GM12878 (cell line): ENCODE measurements around the gene GABARAPL2. TPM values are rescaled to one million over a fixed set of nuclear protein-coding genes. Genes with fewer than 3 reads are reported as not detected.

Source experiments
- ATAC-seq: fragments of 200-7000 bp; cut with Tn5 transposase; 3 replicates; pipeline ENCODE4 v1.9.1; 2020; ENCODE audit warnings: mild to moderate bottlenecking, moderate library complexity
- BruUV-seq: library from RNA; stranded (reverse); fragments of 400-500 nt; replicated peaks from 2 replicates; lab custom pipeline; 2021; lab: Mats Ljungman, UMichigan
- CTCF ChIA-PET: fragments of 300-600 bp; sonication (Branson Sonifier 250); formaldehyde crosslinking; extraction: SDS; loops from one replicate; lab custom pipeline; 2021; ENCODE audit warnings: inconsistent platforms; lab: Yijun Ruan, JAX
- POLR2A ChIA-PET: fragments of 350-600 bp; formaldehyde crosslinking; extraction: SDS; loops from one replicate; lab custom pipeline; 2021; ENCODE audit warnings: inconsistent platforms; lab: Charles Lee
- RAD21 ChIA-PET: fragments of 300-600 bp; sonication (Branson Sonifier 250); formaldehyde crosslinking; loops from one replicate; lab custom pipeline; 2023; ENCODE audit warnings: antibody characterized with exemption; ENCODE audit not compliant: unreplicated experiment; lab: Charles Lee
- SMC1A ChIA-PET: fragments of 300-600 bp; sonication (Branson Sonifier 250); formaldehyde crosslinking; loops from one replicate; lab custom pipeline; 2023; ENCODE audit not compliant: unreplicated experiment, uncharacterized antibody; lab: Charles Lee
- DNase-seq: peaks from one replicate; pipeline ENCODE4 v3.0.0-alpha.2; 2011; ENCODE audit warnings: low read depth, low spot score
- FAIRE-seq: peaks from 3 replicates; lab custom pipeline; 2011; peaks lifted over from hg19 to GRCh38; lab: Jason Lieb, UNC
- H2AFZ ChIP-seq: 2 replicates; pipeline ENCODE4 v1.6.0; 2011; ENCODE audit warnings: low read depth, low read length, control low read depth; ENCODE audit not compliant: control insufficient read depth
- H3K27ac ChIP-seq: 2 replicates; pipeline ENCODE4 v1.5.1; 2011; ENCODE audit warnings: control low read depth; ENCODE audit not compliant: control insufficient read depth, insufficient read depth
- H3K27me3 ChIP-seq, 2 experiments: replicated peaks in 1 of 2; 2 replicates each; pipeline versions ENCODE4 v1.6.0 to v1.6.1; 2011; ENCODE audit warnings: low read length in 1 of 2; ENCODE audit not compliant: control insufficient read depth in 2 of 2, insufficient read depth in 2 of 2
- H3K36me3 ChIP-seq, 2 experiments: 2 replicates each; pipeline ENCODE4 v1.5.1; 2011; ENCODE audit warnings: low read length in 1 of 2; ENCODE audit not compliant: control insufficient read depth in 2 of 2, insufficient read depth in 2 of 2
- H3K4me1 ChIP-seq: 2 replicates; pipeline ENCODE4 v1.6.1; 2011; ENCODE audit warnings: mild to moderate bottlenecking, low read length, moderate library complexity, mixed read lengths; ENCODE audit not compliant: control insufficient read depth, insufficient read depth
- H3K4me2 ChIP-seq: 2 replicates; pipeline ENCODE4 v1.6.0; 2011; ENCODE audit warnings: control low read depth; ENCODE audit not compliant: control insufficient read depth, insufficient read depth
- H3K4me3 ChIP-seq: fragments of 200-600 bp; sonication (generic); 2 replicates; pipeline ENCODE4 v1.5.1; 2016
- H3K79me2 ChIP-seq: 2 replicates; pipeline ENCODE4 v1.6.0; 2011; ENCODE audit warnings: low read length; ENCODE audit not compliant: control insufficient read depth, insufficient read depth
- H3K9ac ChIP-seq: 2 replicates; pipeline ENCODE4 v1.8.0; 2011; ENCODE audit warnings: low read length, control low read depth, mixed read lengths; ENCODE audit not compliant: control insufficient read depth, insufficient read depth
- H3K9me3 ChIP-seq: replicated peaks from 3 replicates; pipeline ENCODE4 v1.5.1; 2011; ENCODE audit warnings: mild to moderate bottlenecking, low read length; ENCODE audit not compliant: control insufficient read depth, insufficient read depth
- H4K20me1 ChIP-seq: 2 replicates; pipeline ENCODE4 v1.6.0; 2011; ENCODE audit not compliant: control insufficient read depth, insufficient read depth
- CEBPB ChIP-seq, 2 experiments: fragments of 150-350 bp in 1 of 2; IDR thresholded peaks; 2 replicates each; pipeline ENCODE4 v1.6.1; 2012 to 2014; ENCODE audit warnings: low read depth in 2 of 2, low read length in 2 of 2, borderline replicate concordance in 1 of 2, inconsistent platforms in 1 of 2
- ESRRA ChIP-seq: IDR thresholded peaks from 2 replicates; pipeline ENCODE4 v1.6.1; 2012; ENCODE audit warnings: mild to moderate bottlenecking, low read length, improper control_type of control experiment
- KAT2A ChIP-seq: conservative IDR thresholded peaks from 2 replicates; pipeline ENCODE4 v1.6.1; 2011; ENCODE audit warnings: low read depth, low read length; ENCODE audit not compliant: control insufficient read depth
- POLR2AphosphoS5 ChIP-seq: IDR thresholded peaks from 2 replicates; pipeline ENCODE4 v1.6.1; 2011; ENCODE audit warnings: mild to moderate bottlenecking, low read length, inconsistent platforms
- TAF1 ChIP-seq: IDR thresholded peaks from 2 replicates; pipeline ENCODE4 v1.6.1; 2011; ENCODE audit warnings: mild to moderate bottlenecking, low read depth, low read length, borderline replicate concordance
- TCF3 ChIP-seq: IDR thresholded peaks from 2 replicates; pipeline ENCODE4 v1.6.1; 2012; ENCODE audit warnings: low read depth, mild to moderate bottlenecking, low read length, borderline replicate concordance; ENCODE audit not compliant: insufficient read depth
- ZNF217 ChIP-seq: fragments of 450-650 bp; IDR thresholded peaks from 2 replicates; pipeline ENCODE4 v1.6.1; 2017; ENCODE audit warnings: antibody characterized with exemption, mild to moderate bottlenecking
- WGBS: methylation state at CpG from one replicate; pipeline ENCODE4 v1.1.6; 2016; ENCODE audit warnings: low lambda C conversion rate; ENCODE audit not compliant: insufficient replicate concordance, insufficient coverage; ENCODE audit errors: missing lambda C conversion rate; 5-methylcytosine and 5-hydroxymethylcytosine counted together
- in situ Hi-C: fragments of 300-500 bp; cut with MboI; formaldehyde crosslinking; loops from 9 replicates; pipeline ENCODE4 v1.14.3; 2018; ENCODE audit warnings: mixed read lengths
- intact Hi-C: fragments of 100-400 bp; cut with micrococcal nuclease; formaldehyde crosslinking; loops from one replicate; pipeline ENCODE4 v1.14.2; 2022; ENCODE audit not compliant: unreplicated experiment
- polyA plus RNA-seq, 11 experiments: library from polyadenylated mRNA; depleted of rRNA in 4 of 11; unstranded in 6 of 11; stranded (reverse) in 5 of 11; fragments of >200 nt; fragmentation: Nextera tagmentation in 4 of 11; fragmentation: Illumina TruSeq in 1 of 11; extraction: Ambion mirVana in 4 of 11; extraction: Trizol in 1 of 11; gene quantifications; 1 replicate in 1 of 11; 2 replicates in 10 of 11; pipeline versions ENCODE4 v1.2.1 to v1.2.3, GENCODE V29; 2011 to 2016; ENCODE audit warnings: inconsistent platforms in 2 of 11, missing spikeins in 2 of 11, low read depth in 1 of 11
- total RNA-seq, 4 experiments: library from RNA; depleted of rRNA in 3 of 4; stranded (reverse); fragments of >200 nt in 3 of 4; fragmentation: Illumina TruSeq in 1 of 4; extraction: Trizol in 1 of 4; gene quantifications; 2 replicates each; pipeline versions ENCODE4 v1.2.1 to v1.2.3, GENCODE V29; 2013 to 2021
- TF ChIP-seq, protein P1 (sequence below): fragments of 450-650 bp; formaldehyde crosslinking; IDR thresholded peaks from 2 replicates; pipeline ENCODE4 v1.5.0; 2022; ENCODE audit warnings: mild to moderate bottlenecking, missing genetic modification characterization
- TF ChIP-seq, protein P2 (sequence below): fragments of 450-650 bp; IDR thresholded peaks from 2 replicates; pipeline ENCODE4 v1.6.1; 2017; ENCODE audit warnings: borderline replicate concordance
- TF ChIP-seq, protein P3 (sequence below): fragments of 150-350 bp; IDR thresholded peaks from 2 replicates; pipeline ENCODE4 v1.6.1; 2014; ENCODE audit warnings: mild to moderate bottlenecking, low read depth, low read length
- TF ChIP-seq, protein P4 (sequence below): fragments of 450-650 bp; IDR thresholded peaks from 2 replicates; pipeline ENCODE4 v1.6.1; 2014; ENCODE audit warnings: mild to moderate bottlenecking
- TF ChIP-seq, protein P5 (sequence below): fragments of 450-650 bp; IDR thresholded peaks from 2 replicates; pipeline ENCODE4 v1.6.1; 2017; ENCODE audit warnings: mild to moderate bottlenecking

Gene GABARAPL2
- total and polyA plus RNA-seq, 10 of the 15 experiments (the other 5 are each of a cell fraction or from before 2014, with no cell fraction given) = 61.9 to 359 (median 128) TPM

DNA sequence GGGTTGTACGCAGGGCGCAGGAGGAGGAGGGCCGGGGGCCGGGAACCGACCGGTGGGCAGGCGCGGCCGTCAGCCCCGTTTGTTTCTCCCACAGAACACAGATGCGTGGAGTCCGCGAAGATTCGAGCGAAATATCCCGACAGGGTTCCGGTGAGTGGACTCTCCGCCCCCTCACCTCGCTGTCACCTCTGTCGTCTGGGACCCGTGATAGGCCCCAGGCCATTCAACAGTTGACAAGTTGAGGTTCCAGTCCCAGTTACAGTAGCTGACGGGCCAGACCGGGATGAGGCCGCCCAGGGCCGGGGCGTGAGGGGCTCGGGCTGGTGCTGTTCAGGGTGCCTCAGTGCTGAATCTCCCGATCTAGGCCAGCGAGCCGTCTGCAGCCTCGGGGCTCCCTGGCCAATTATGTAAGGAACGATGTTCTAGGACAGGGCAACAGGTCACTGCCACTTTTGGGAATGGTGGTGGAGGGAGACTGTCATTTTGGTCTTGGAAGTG, 628 bp downstream of the GABARAPL2 start (continued):
- TF ChIP-seq, protein P1, sequence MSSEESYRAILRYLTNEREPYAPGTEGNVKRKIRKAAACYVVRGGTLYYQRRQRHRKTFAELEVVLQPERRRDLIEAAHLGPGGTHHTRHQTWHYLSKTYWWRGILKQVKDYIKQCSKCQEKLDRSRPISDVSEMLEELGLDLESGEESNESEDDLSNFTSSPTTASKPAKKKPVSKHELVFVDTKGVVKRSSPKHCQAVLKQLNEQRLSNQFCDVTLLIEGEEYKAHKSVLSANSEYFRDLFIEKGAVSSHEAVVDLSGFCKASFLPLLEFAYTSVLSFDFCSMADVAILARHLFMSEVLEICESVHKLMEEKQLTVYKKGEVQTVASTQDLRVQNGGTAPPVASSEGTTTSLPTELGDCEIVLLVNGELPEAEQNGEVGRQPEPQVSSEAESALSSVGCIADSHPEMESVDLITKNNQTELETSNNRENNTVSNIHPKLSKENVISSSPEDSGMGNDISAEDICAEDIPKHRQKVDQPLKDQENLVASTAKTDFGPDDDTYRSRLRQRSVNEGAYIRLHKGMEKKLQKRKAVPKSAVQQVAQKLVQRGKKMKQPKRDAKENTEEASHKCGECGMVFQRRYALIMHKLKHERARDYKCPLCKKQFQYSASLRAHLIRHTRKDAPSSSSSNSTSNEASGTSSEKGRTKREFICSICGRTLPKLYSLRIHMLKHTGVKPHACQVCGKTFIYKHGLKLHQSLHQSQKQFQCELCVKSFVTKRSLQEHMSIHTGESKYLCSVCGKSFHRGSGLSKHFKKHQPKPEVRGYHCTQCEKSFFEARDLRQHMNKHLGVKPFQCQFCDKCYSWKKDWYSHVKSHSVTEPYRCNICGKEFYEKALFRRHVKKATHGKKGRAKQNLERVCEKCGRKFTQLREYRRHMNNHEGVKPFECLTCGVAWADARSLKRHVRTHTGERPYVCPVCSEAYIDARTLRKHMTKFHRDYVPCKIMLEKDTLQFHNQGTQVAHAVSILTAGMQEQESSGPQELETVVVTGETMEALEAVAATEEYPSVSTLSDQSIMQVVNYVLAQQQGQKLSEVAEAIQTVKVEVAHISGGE = no peak
- TF ChIP-seq ESRRA (no peak), TCF3 (no peak)

DNA sequence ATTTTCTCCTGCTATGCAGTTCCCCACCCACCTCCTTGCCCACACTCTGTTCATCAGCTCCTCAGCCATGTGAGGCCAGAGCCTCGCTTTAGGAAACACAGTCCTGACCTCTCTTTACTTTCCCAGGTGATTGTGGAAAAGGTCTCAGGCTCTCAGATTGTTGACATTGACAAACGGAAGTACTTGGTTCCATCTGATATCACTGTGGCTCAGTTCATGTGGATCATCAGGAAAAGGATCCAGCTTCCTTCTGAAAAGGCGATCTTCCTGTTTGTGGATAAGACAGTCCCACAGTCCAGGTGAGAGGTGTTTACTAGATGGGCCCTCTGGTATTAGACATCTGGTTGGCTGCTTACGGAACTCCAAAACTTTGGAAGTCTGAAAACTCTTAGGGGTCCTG, 1.7 kb downstream of the GABARAPL2 start:
- Histone ChIP-seq H3K27ac (no peak overlapping the region), H3K79me2 (peaks cover 52% of the 10 kb centered on the region), H3K4me2 (peak overlapping the region; percentile 92), H3K9me3 (no peaks in the 10 kb centered on the region), H3K36me3 (peaks cover 5 to 33% of the 10 kb centered on the region in 2 experiments), H3K4me3 (peak overlapping the region; percentile 84; the same call in 1 of the 2 replicates), H2AFZ (no peak overlapping the region), H4K20me1 (no peaks in the 10 kb centered on the region), H3K27me3 (no peaks in the 10 kb centered on the region), H3K9ac (no peak overlapping the region), H3K4me1 (peaks cover 47% of the 10 kb centered on the region)
- ChIA-PET CTCF (interaction anchor here (1.0 to 1.3 kb wide), 5 partner anchors 12 to 90 kb away, joined by 3 to 4 read pairs (median 3); partner anchors contain the start of gene TMEM231), RAD21 (interaction anchor here (1.3 to 5.6 kb wide), 3 partner anchors 12 to 54 kb away, joined by 7 to 44 read pairs (median 27); partner anchors contain the start of genes ADAT1 and TMEM231), POLR2A (interaction anchor here (0.9 to 11.8 kb wide), 5 partner anchors 9 to 81 kb away, joined by 3 to 116 read pairs (median 4); partner anchors contain the start of genes ADAT1, KARS1 and TERF2IP), SMC1A (interaction anchor here (0.8 to 5.4 kb wide), 5 partner anchors 10 to 80 kb away, joined by 3 to 42 read pairs (median 9); partner anchors contain the start of gene ADAT1)
- intact Hi-C loops = no loop called here
- no TSS peak for BruUV-seq
- ATAC-seq (no peak), DNase-seq (no peak), FAIRE-seq (no peak)
- WGBS = 98% methylated on average over 4 of the region's 4 CpGs
- in situ Hi-C loops = no loop called here
- no peak for TF ChIP-seq POLR2AphosphoS5
- TF ChIP-seq, protein P2, sequence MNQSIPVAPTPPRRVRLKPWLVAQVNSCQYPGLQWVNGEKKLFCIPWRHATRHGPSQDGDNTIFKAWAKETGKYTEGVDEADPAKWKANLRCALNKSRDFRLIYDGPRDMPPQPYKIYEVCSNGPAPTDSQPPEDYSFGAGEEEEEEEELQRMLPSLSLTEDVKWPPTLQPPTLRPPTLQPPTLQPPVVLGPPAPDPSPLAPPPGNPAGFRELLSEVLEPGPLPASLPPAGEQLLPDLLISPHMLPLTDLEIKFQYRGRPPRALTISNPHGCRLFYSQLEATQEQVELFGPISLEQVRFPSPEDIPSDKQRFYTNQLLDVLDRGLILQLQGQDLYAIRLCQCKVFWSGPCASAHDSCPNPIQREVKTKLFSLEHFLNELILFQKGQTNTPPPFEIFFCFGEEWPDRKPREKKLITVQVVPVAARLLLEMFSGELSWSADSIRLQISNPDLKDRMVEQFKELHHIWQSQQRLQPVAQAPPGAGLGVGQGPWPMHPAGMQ = no peak
- TF ChIP-seq KAT2A = no peak
- TF ChIP-seq, protein P3, sequence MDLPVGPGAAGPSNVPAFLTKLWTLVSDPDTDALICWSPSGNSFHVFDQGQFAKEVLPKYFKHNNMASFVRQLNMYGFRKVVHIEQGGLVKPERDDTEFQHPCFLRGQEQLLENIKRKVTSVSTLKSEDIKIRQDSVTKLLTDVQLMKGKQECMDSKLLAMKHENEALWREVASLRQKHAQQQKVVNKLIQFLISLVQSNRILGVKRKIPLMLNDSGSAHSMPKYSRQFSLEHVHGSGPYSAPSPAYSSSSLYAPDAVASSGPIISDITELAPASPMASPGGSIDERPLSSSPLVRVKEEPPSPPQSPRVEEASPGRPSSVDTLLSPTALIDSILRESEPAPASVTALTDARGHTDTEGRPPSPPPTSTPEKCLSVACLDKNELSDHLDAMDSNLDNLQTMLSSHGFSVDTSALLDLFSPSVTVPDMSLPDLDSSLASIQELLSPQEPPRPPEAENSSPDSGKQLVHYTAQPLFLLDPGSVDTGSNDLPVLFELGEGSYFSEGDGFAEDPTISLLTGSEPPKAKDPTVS = no peak
- TF ChIP-seq ZNF217 = no peak
- no peak for TF ChIP-seq TAF1
- TF ChIP-seq, protein P4, sequence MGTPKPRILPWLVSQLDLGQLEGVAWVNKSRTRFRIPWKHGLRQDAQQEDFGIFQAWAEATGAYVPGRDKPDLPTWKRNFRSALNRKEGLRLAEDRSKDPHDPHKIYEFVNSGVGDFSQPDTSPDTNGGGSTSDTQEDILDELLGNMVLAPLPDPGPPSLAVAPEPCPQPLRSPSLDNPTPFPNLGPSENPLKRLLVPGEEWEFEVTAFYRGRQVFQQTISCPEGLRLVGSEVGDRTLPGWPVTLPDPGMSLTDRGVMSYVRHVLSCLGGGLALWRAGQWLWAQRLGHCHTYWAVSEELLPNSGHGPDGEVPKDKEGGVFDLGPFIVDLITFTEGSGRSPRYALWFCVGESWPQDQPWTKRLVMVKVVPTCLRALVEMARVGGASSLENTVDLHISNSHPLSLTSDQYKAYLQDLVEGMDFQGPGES = no peak
- TF ChIP-seq, protein P5, sequence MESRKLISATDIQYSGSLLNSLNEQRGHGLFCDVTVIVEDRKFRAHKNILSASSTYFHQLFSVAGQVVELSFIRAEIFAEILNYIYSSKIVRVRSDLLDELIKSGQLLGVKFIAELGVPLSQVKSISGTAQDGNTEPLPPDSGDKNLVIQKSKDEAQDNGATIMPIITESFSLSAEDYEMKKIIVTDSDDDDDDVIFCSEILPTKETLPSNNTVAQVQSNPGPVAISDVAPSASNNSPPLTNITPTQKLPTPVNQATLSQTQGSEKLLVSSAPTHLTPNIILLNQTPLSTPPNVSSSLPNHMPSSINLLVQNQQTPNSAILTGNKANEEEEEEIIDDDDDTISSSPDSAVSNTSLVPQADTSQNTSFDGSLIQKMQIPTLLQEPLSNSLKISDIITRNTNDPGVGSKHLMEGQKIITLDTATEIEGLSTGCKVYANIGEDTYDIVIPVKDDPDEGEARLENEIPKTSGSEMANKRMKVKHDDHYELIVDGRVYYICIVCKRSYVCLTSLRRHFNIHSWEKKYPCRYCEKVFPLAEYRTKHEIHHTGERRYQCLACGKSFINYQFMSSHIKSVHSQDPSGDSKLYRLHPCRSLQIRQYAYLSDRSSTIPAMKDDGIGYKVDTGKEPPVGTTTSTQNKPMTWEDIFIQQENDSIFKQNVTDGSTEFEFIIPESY = no peak
- TF ChIP-seq CEBPB (IDR thresholded peaks at IDR 0.05; ENCODE audit: borderline replicate concordance in 1 of 2, low read depth in 2 of 2, low read length in 2 of 2) = no peak
